ENCODE data around the gene LRATD1.

- no peak for TF ChIP-seq CTCF (IDR thresholded peaks at IDR 0.05)
- TF ChIP-seq POLR2A (IDR thresholded peaks at IDR 0.05), result no peak
These were observed 24.3 kb upstream of the LRATD1 start for GRCh38 chr2:14608245-14608644.
